B cell (primary cell): ENCODE measurements around the gene PEDS1.

Experiments used
- CTCF ChIP-seq: fragments of 200-600 bp; IDR thresholded peaks from one replicate; pipeline ENCODE4 v1.8.0; 2022; ENCODE audit warnings: antibody characterized with exemption, mild to moderate bottlenecking
- EZH2 ChIP-seq: IDR thresholded peaks from 2 replicates; pipeline ENCODE4 v1.6.1; 2012; ENCODE audit warnings: borderline replicate concordance, low read depth, mild to moderate bottlenecking, moderate library complexity, low read length; ENCODE audit not compliant: insufficient read depth, poor library complexity, severe bottlenecking

- no peak for TF ChIP-seq CTCF
- no peak for TF ChIP-seq EZH2
These were observed 20.9 kb upstream of the PEDS1 start for GRCh38 chr20:50174456-50174855.
